Measurements from ENCODE around the gene STK11.
A peak's percentile ranks its signal among the peaks of the same experiment; 100 is the strongest.

STK11 gene

GRCh38 chr19:1235625-1236538 lies 30.3 kb downstream of the STK11 start:
- no peak for DNase-seq (ENCODE audit: low spot score)
- TF ChIP-seq, protein P1, sequence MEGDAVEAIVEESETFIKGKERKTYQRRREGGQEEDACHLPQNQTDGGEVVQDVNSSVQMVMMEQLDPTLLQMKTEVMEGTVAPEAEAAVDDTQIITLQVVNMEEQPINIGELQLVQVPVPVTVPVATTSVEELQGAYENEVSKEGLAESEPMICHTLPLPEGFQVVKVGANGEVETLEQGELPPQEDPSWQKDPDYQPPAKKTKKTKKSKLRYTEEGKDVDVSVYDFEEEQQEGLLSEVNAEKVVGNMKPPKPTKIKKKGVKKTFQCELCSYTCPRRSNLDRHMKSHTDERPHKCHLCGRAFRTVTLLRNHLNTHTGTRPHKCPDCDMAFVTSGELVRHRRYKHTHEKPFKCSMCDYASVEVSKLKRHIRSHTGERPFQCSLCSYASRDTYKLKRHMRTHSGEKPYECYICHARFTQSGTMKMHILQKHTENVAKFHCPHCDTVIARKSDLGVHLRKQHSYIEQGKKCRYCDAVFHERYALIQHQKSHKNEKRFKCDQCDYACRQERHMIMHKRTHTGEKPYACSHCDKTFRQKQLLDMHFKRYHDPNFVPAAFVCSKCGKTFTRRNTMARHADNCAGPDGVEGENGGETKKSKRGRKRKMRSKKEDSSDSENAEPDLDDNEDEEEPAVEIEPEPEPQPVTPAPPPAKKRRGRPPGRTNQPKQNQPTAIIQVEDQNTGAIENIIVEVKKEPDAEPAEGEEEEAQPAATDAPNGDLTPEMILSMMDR (IDR thresholded peaks at IDR 0.05; ENCODE audit: borderline replicate concordance, control extremely low read depth, extremely low read depth, insufficient read depth, missing control alignments): no peak
- in situ Hi-C loops (cut with MboI; ENCODE audit: low sequenced_read_pairs, unreplicated experiment): no loop called here

GRCh38 chr19:1236576-1236975 lies 31.0 kb downstream of the STK11 start:
- in situ Hi-C loops (cut with MboI; ENCODE audit: low sequenced_read_pairs, unreplicated experiment): no loop called here
- DNase-seq (ENCODE audit: low spot score): no peak
- TF ChIP-seq, protein P1 (IDR thresholded peaks at IDR 0.05; ENCODE audit: borderline replicate concordance, control extremely low read depth, extremely low read depth, insufficient read depth, missing control alignments): no peak

- DNase-seq (ENCODE audit: low spot score): no peak
- TF ChIP-seq, protein P1 (IDR thresholded peaks at IDR 0.05; ENCODE audit: borderline replicate concordance, control extremely low read depth, extremely low read depth, insufficient read depth, missing control alignments): no peak
- in situ Hi-C loops (cut with MboI; ENCODE audit: low sequenced_read_pairs, unreplicated experiment): no loop called here
These were observed 31.6 kb downstream of the STK11 start for GRCh38 chr19:1237027-1237659.

DNA sequence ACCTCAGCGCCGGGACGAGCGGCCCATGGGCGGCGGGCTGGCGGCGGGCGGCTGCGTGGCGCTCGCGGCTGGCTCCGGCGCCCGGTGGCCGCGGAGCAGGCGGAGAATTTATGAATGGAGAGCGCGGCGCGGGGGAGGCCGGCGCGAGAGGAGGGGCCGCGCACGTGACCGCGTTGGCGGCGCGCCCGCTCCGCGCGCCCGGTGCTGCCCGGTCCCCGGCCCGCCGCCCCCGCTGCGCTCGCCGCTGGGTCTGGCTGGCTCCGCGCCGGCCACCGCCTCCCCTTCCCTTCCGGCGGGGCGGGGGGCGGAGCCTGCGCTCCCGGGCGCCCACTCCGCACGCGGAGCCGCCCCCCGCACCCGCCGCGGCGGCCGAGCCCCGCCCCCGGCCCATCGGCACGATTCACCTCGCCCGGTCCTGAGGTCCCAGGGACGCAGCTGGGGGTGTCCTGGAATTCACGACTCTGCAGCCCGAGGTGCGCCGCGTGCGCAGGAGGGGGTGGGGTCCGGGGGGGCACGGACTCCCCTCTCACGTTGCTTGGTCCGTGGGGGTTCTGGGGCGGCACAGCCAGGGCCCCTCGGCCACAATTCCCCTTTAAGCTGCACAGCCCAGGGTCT lies 32.3 kb downstream of the STK11 start, which contains the start of gene CBARP:
TSS of gene CBARP (minus strand) at position 252 of the 615 bp plus-strand sequence. CDS start 1,905 bp downstream, outside the sequence.
- DNase-seq (ENCODE audit: low spot score): peak; percentile 67
- TF ChIP-seq, protein P1 (IDR thresholded peaks at IDR 0.05; ENCODE audit: borderline replicate concordance, control extremely low read depth, extremely low read depth, insufficient read depth, missing control alignments): no peak
- in situ Hi-C loops (cut with MboI; ENCODE audit: low sequenced_read_pairs, unreplicated experiment): no loop called here

- in situ Hi-C loops (cut with MboI; ENCODE audit: low sequenced_read_pairs, unreplicated experiment): no loop called here
- no peak for DNase-seq (ENCODE audit: low spot score)
- TF ChIP-seq, protein P1 (IDR thresholded peaks at IDR 0.05; ENCODE audit: borderline replicate concordance, control extremely low read depth, extremely low read depth, insufficient read depth, missing control alignments): no peak
These were observed 33.1 kb downstream of the STK11 start for GRCh38 chr19:1238369-1239303.
